HepG2 (cell line): Measurements from ENCODE around the gene OLFM1. TPM values are rescaled to one million over a fixed set of nuclear protein-coding genes. Genes with fewer than 3 reads are reported as not detected.

Source experiments
- DDIT3 ChIP-seq: sonication (generic); formaldehyde crosslinking; IDR thresholded peaks from 2 replicates; pipeline ENCODE4 v1.4.0; 2020; ENCODE audit warnings: mild to moderate bottlenecking, missing genetic modification reagents
- FOXK1 ChIP-seq: sonication (generic); formaldehyde crosslinking; IDR thresholded peaks from 2 replicates; pipeline ENCODE4 v1.4.0; 2020; ENCODE audit warnings: low read depth, missing genetic modification reagents, borderline replicate concordance
- HMGXB4 ChIP-seq, 2 experiments: sonication (generic) in 1 of 2; formaldehyde crosslinking in 1 of 2; IDR thresholded peaks; 2 replicates each; pipeline versions ENCODE4 v1.4.0 to v1.6.1; 2018 to 2020; ENCODE audit warnings: missing genetic modification reagents in 2 of 2, borderline replicate concordance in 1 of 2, low read depth in 1 of 2, mild to moderate bottlenecking in 1 of 2, missing biosample characterization in 1 of 2
- IRF2 ChIP-seq: IDR thresholded peaks from 2 replicates; pipeline ENCODE4 v1.6.1; 2018; ENCODE audit warnings: missing genetic modification reagents, missing compliant biosample characterization
- JDP2 ChIP-seq: sonication (generic); formaldehyde crosslinking; IDR thresholded peaks from 2 replicates; pipeline ENCODE4 v1.8.1; 2022; ENCODE audit warnings: missing genetic modification reagents, borderline replicate concordance
- KLF9 ChIP-seq: IDR thresholded peaks from 2 replicates; pipeline ENCODE4 v1.6.1; 2016; ENCODE audit warnings: low read depth
- MZF1 ChIP-seq: sonication (generic); formaldehyde crosslinking; IDR thresholded peaks from 2 replicates; pipeline ENCODE4 v1.8.1; 2023; ENCODE audit warnings: mild to moderate bottlenecking, missing genetic modification reagents, borderline replicate concordance
- NFIB ChIP-seq: sonication (generic); formaldehyde crosslinking; IDR thresholded peaks from 2 replicates; pipeline ENCODE4 v1.9.0; 2021; ENCODE audit warnings: missing genetic modification reagents, mild to moderate bottlenecking, borderline replicate concordance
- NFIC ChIP-seq: IDR thresholded peaks from 2 replicates; pipeline ENCODE4 v1.6.1; 2012; ENCODE audit warnings: mild to moderate bottlenecking, low read length, inconsistent platforms
- NR2C2 ChIP-seq: sonication (generic); formaldehyde crosslinking; IDR thresholded peaks from 2 replicates; pipeline ENCODE4 v1.4.0; 2020; ENCODE audit warnings: missing genetic modification reagents, mild to moderate bottlenecking, moderate library complexity, borderline replicate concordance
- PAXIP1 ChIP-seq: sonication (generic); formaldehyde crosslinking; conservative IDR thresholded peaks from 2 replicates; pipeline ENCODE4 v1.4.0; 2020; ENCODE audit warnings: mild to moderate bottlenecking, missing genetic modification reagents, moderate library complexity
- RFX1 ChIP-seq: fragments of 450-650 bp; IDR thresholded peaks from 2 replicates; pipeline ENCODE4 v1.6.1; 2017
- ZFYVE20 ChIP-seq: sonication (generic); formaldehyde crosslinking; IDR thresholded peaks from 2 replicates; pipeline ENCODE4 v1.8.0; 2023; ENCODE audit warnings: low read depth, mild to moderate bottlenecking, moderate library complexity, missing genetic modification reagents, borderline replicate concordance
- ZNF333 ChIP-seq: sonication (generic); formaldehyde crosslinking; IDR thresholded peaks from 2 replicates; pipeline ENCODE4 v1.4.0; 2020; ENCODE audit warnings: mild to moderate bottlenecking, missing genetic modification reagents, borderline replicate concordance
- ZNF468 ChIP-seq: sonication (generic); formaldehyde crosslinking; IDR thresholded peaks from 2 replicates; pipeline ENCODE4 v1.8.0; 2022; ENCODE audit warnings: mild to moderate bottlenecking, moderate library complexity, missing genetic modification reagents
- ZNF512 ChIP-seq: sonication (generic); formaldehyde crosslinking; IDR thresholded peaks from 2 replicates; pipeline ENCODE4 v1.4.0; 2020; ENCODE audit warnings: mild to moderate bottlenecking, missing genetic modification reagents
- ZNF552 ChIP-seq: sonication (generic); formaldehyde crosslinking; IDR thresholded peaks from 2 replicates; pipeline ENCODE4 v1.9.0; 2022; ENCODE audit warnings: missing genetic modification reagents, mild to moderate bottlenecking, borderline replicate concordance
- ZNF747 ChIP-seq: sonication (generic); formaldehyde crosslinking; IDR thresholded peaks from 2 replicates; pipeline ENCODE4 v1.8.1; 2023; ENCODE audit warnings: missing genetic modification reagents, mild to moderate bottlenecking, borderline replicate concordance
- ZNF777 ChIP-seq: sonication (generic); formaldehyde crosslinking; IDR thresholded peaks from 2 replicates; pipeline ENCODE4 v1.4.0; 2020; ENCODE audit warnings: missing genetic modification reagents
- ZNF781 ChIP-seq: sonication (generic); formaldehyde crosslinking; IDR thresholded peaks from 2 replicates; pipeline ENCODE4 v1.5.1; 2020; ENCODE audit warnings: borderline replicate concordance, mild to moderate bottlenecking, missing genetic modification reagents; ENCODE audit errors: not compliant biosample characterization
- ZNF891 ChIP-seq: sonication (generic); formaldehyde crosslinking; IDR thresholded peaks from 2 replicates; pipeline ENCODE4 v1.5.0; 2020; ENCODE audit warnings: mild to moderate bottlenecking, missing genetic modification reagents
- polyA plus RNA-seq, 8 experiments: library from polyadenylated mRNA; depleted of rRNA in 3 of 8; stranded (reverse) in 7 of 8; unstranded in 1 of 8; fragments of >200 nt; fragmentation: Illumina TruSeq in 4 of 8; extraction: Trizol in 4 of 8; gene quantifications; 2 replicates each; pipeline versions ENCODE4 v1.2.1 to v1.2.3, GENCODE V29; 2011 to 2016; ENCODE audit warnings: low read depth in 4 of 8, missing spikeins in 1 of 8, mixed read lengths in 1 of 8; ENCODE audit not compliant: insufficient read depth in 1 of 8
- total RNA-seq, 5 experiments: library from RNA; depleted of rRNA; stranded (reverse); fragments of >200 nt; fragmentation: Illumina TruSeq; extraction: Trizol; gene quantifications; 2 replicates each; pipeline ENCODE4 v1.2.3, GENCODE V29; 2016; ENCODE audit warnings: low read depth in 1 of 5

Gene OLFM1
- total and polyA plus RNA-seq, 2 of the 13 experiments (the other 11 are each of a cell fraction or from before 2014, with no cell fraction given): not detected

- TF ChIP-seq FOXK1: peak; percentile 66; the same call in 1 of the 2 replicates
- no peak for TF ChIP-seq ZNF512 (CRISPR knock-in tag)
- TF ChIP-seq IRF2 (CRISPR knock-in tag): peak; percentile 78; the same call in 1 of the 2 replicates
- no peak for TF ChIP-seq ZFYVE20 (CRISPR knock-in tag)
- no peak for TF ChIP-seq ZNF891 (CRISPR knock-in tag)
- no peak for TF ChIP-seq MZF1
- TF ChIP-seq ZNF777: no peak
- TF ChIP-seq ZNF781 (CRISPR knock-in tag): peak; percentile 30
- TF ChIP-seq ZNF747: no peak
- no peak for TF ChIP-seq ZNF552 (CRISPR knock-in tag)
- no peak for TF ChIP-seq NFIC
- TF ChIP-seq RFX1: no peak
- no peak for TF ChIP-seq JDP2 (CRISPR knock-in tag)
- peak; percentile 49 to 67; a peak in 2 of 4 replicates for TF ChIP-seq HMGXB4 (CRISPR knock-in tag; IDR thresholded peaks at IDR 0.05; ENCODE audit: borderline replicate concordance in 1 of 2, low read depth in 1 of 2)
- TF ChIP-seq NR2C2 (CRISPR knock-in tag): no peak
- no peak for TF ChIP-seq ZNF468 (CRISPR knock-in tag)
- no peak for TF ChIP-seq KLF9 (CRISPR knock-in tag)
- TF ChIP-seq PAXIP1 (CRISPR knock-in tag): peak; percentile 83
- no peak for TF ChIP-seq DDIT3 (CRISPR knock-in tag)
- no peak for TF ChIP-seq NFIB (CRISPR knock-in tag)
- no peak for TF ChIP-seq ZNF333 (CRISPR knock-in tag)
Observed at GRCh38 chr9:135085830-135086546, 1.5 kb upstream of the OLFM1 start (continued).
